ENCODE data around the gene AFMID.
"Not testable (repeated sequence)": the region's sequence is repeated elsewhere in the genome, so short reads cannot be mapped to it uniquely, and the experiment has no call there.

AFMID gene

GRCh38 chr17:78186692-78187595 is at the start of gene AFMID, which contains the start of gene TK1:
TSS of gene AFMID (plus strand) at chr17:78187362. CDS start at chr17:78187371, 9 bp downstream.
TSS of gene TK1 (minus strand) at chr17:78187052. CDS start at chr17:78186994, 58 bp downstream.
- DNase-seq = peak; percentile 97
- in situ Hi-C loops (cut with HindIII; ENCODE audit: low pct_ligation_motif_present, low pct_unique_long_range_greater_than_20kb, low sequenced_read_pairs) = no loop called here

- in situ Hi-C loops (cut with HindIII; ENCODE audit: low pct_ligation_motif_present, low pct_unique_long_range_greater_than_20kb, low sequenced_read_pairs) = no loop called here
- DNase-seq = no peak
These were observed 49.6 kb upstream of the AFMID start for GRCh38 chr17:78137392-78138203.

GRCh38 chr17:78138204-78139060 is 48.7 kb upstream of the AFMID start:
- no peak for DNase-seq
- in situ Hi-C loops (cut with HindIII; ENCODE audit: low pct_ligation_motif_present, low pct_unique_long_range_greater_than_20kb, low sequenced_read_pairs) = no loop called here

- DNase-seq; in situ Hi-C loops (cut with HindIII; ENCODE audit: low pct_ligation_motif_present, low pct_unique_long_range_greater_than_20kb, low sequenced_read_pairs): not testable (repeated sequence)
These were observed 47.3 kb upstream of the AFMID start for GRCh38 chr17:78139861-78140168.

- DNase-seq = peak; percentile 95
- in situ Hi-C loops (cut with HindIII; ENCODE audit: low pct_ligation_motif_present, low pct_unique_long_range_greater_than_20kb, low sequenced_read_pairs) = no loop called here
These were observed 46.8 kb upstream of the AFMID start for GRCh38 chr17:78140169-78141051.

GRCh38 chr17:78141437-78142118 is 45.6 kb upstream of the AFMID start:
- in situ Hi-C loops (cut with HindIII; ENCODE audit: low pct_ligation_motif_present, low pct_unique_long_range_greater_than_20kb, low sequenced_read_pairs) = no loop called here
- DNase-seq = no peak

- in situ Hi-C loops (cut with HindIII; ENCODE audit: low pct_ligation_motif_present, low pct_unique_long_range_greater_than_20kb, low sequenced_read_pairs) = no loop called here
- DNase-seq = peak; percentile 76
These were observed 44.9 kb upstream of the AFMID start for GRCh38 chr17:78142119-78142861.

- in situ Hi-C loops (cut with HindIII; ENCODE audit: low pct_ligation_motif_present, low pct_unique_long_range_greater_than_20kb, low sequenced_read_pairs) = no loop called here
- no peak for DNase-seq
These were observed 43.7 kb upstream of the AFMID start for GRCh38 chr17:78143214-78144146.

GRCh38 chr17:78144147-78144719 is 42.9 kb upstream of the AFMID start:
- DNase-seq = peak; percentile 80
- in situ Hi-C loops (cut with HindIII; ENCODE audit: low pct_ligation_motif_present, low pct_unique_long_range_greater_than_20kb, low sequenced_read_pairs) = no loop called here

- peak; percentile 30 for DNase-seq
- in situ Hi-C loops (cut with HindIII; ENCODE audit: low pct_ligation_motif_present, low pct_unique_long_range_greater_than_20kb, low sequenced_read_pairs) = no loop called here
These were observed 42.2 kb upstream of the AFMID start for GRCh38 chr17:78144736-78145641.

GRCh38 chr17:78146471-78146869 is 40.7 kb upstream of the AFMID start:
- no peak for DNase-seq
- in situ Hi-C loops (cut with HindIII; ENCODE audit: low pct_ligation_motif_present, low pct_unique_long_range_greater_than_20kb, low sequenced_read_pairs) = no loop called here

GRCh38 chr17:78146881-78147280 is 40.3 kb upstream of the AFMID start:
- DNase-seq = no peak
- in situ Hi-C loops (cut with HindIII; ENCODE audit: low pct_ligation_motif_present, low pct_unique_long_range_greater_than_20kb, low sequenced_read_pairs) = no loop called here

- no peak for DNase-seq
- in situ Hi-C loops (cut with HindIII; ENCODE audit: low pct_ligation_motif_present, low pct_unique_long_range_greater_than_20kb, low sequenced_read_pairs) = no loop called here
These were observed 39.7 kb upstream of the AFMID start for GRCh38 chr17:78147315-78147998.

Data from ACHN (cell line).